IMR-90 (cell line): ENCODE measurements around the gene ATF4. TPM values are rescaled to one million over a fixed set of nuclear protein-coding genes. Genes with fewer than 3 reads are reported as not detected.
A peak's percentile ranks its signal among the peaks of the same experiment; 100 is the strongest.

Experiments
- ATAC-seq: fragments of 200-7000 bp; cut with Tn5 transposase; 2 replicates; pipeline ENCODE4 v1.9.1; 2020; ENCODE audit warnings: low read depth, mild to moderate bottlenecking, moderate library complexity
- BruUV-seq: library from RNA; stranded (reverse); fragments of 400-500 nt; replicated peaks from 2 replicates; lab custom pipeline; 2021; lab: Mats Ljungman, UMichigan
- CTCF ChIA-PET: fragments of 300-600 bp; formaldehyde crosslinking; extraction: SDS; loops from one replicate; lab custom pipeline; 2021; ENCODE audit warnings: antibody characterized with exemption; lab: Yijun Ruan, JAX
- POLR2A ChIA-PET: fragments of 300-600 bp; sonication (Branson Sonifier 250); formaldehyde crosslinking; loops from one replicate; lab custom pipeline; 2022; ENCODE audit warnings: antibody characterized with exemption; ENCODE audit not compliant: unreplicated experiment; lab: Charles Lee
- DNase-seq: peaks from one replicate; pipeline ENCODE4 v3.0.0; 2013
- H2AFZ ChIP-seq: replicated peaks from 2 replicates; pipeline ENCODE3; 2013; ENCODE audit warnings: low read length, mild to moderate bottlenecking; ENCODE audit not compliant: poor library complexity
- H2AK5ac ChIP-seq: 2 replicates; pipeline ENCODE4 v1.6.1; 2013; ENCODE audit warnings: low read depth, low read length, inconsistent platforms
- H2AK9ac ChIP-seq: replicated peaks from 2 replicates; pipeline ENCODE3; 2013; ENCODE audit warnings: mild to moderate bottlenecking, low read depth, low read length, moderate library complexity; ENCODE audit not compliant: poor library complexity
- H2BK120ac ChIP-seq: 2 replicates; pipeline ENCODE4 v1.6.1; 2013; ENCODE audit warnings: low read depth, low read length, inconsistent platforms
- H2BK15ac ChIP-seq: 3 replicates; pipeline ENCODE4 v1.6.1; 2013; ENCODE audit warnings: low read depth, low read length, inconsistent platforms
- H2BK20ac ChIP-seq: 2 replicates; pipeline ENCODE4 v1.6.1; 2013; ENCODE audit warnings: low read depth, mild to moderate bottlenecking, inconsistent platforms, low read length, moderate library complexity
- H2BK5ac ChIP-seq: 2 replicates; pipeline ENCODE4 v1.6.1; 2013; ENCODE audit warnings: mild to moderate bottlenecking, low read depth, low read length, inconsistent platforms; ENCODE audit not compliant: poor library complexity, severe bottlenecking
- H3K14ac ChIP-seq: replicated peaks from 2 replicates; pipeline ENCODE4 v1.6.1; 2013; ENCODE audit warnings: low read depth, low read length, inconsistent platforms
- H3K18ac ChIP-seq: 2 replicates; pipeline ENCODE4 v1.6.1; 2013; ENCODE audit warnings: low read depth, low read length, control low read depth
- H3K23ac ChIP-seq: 2 replicates; pipeline ENCODE4 v1.6.1; 2013; ENCODE audit warnings: low read depth, low read length, inconsistent platforms
- H3K27ac ChIP-seq: 2 replicates; pipeline ENCODE4 v1.5.1; 2013; ENCODE audit warnings: mild to moderate bottlenecking, control low read depth, low read length; ENCODE audit not compliant: insufficient read depth
- H3K27me3 ChIP-seq: 2 replicates; pipeline ENCODE4 v1.6.1; 2013; ENCODE audit warnings: low read length; ENCODE audit not compliant: control insufficient read depth, insufficient read depth
- H3K36me3 ChIP-seq: 2 replicates; pipeline ENCODE4 v1.6.1; 2013; ENCODE audit warnings: low read length, mixed read lengths; ENCODE audit not compliant: control insufficient read depth, insufficient read depth
- H3K4ac ChIP-seq: 2 replicates; pipeline ENCODE4 v1.6.1; 2013; ENCODE audit warnings: low read depth, low read length, inconsistent platforms
- H3K4me1 ChIP-seq: 2 replicates; pipeline ENCODE4 v1.6.1; 2013; ENCODE audit warnings: low read length, mixed read lengths; ENCODE audit not compliant: control insufficient read depth, insufficient read depth
- H3K4me2 ChIP-seq: 2 replicates; pipeline ENCODE4 v1.6.1; 2013; ENCODE audit warnings: low read depth, mild to moderate bottlenecking, control low read depth, low read length, moderate library complexity
- H3K4me3 ChIP-seq: 2 replicates; pipeline ENCODE4 v1.5.1; 2013; ENCODE audit warnings: low read depth, mild to moderate bottlenecking, control low read depth, low read length, moderate library complexity; ENCODE audit not compliant: insufficient read depth
- H3K56ac ChIP-seq: 2 replicates; pipeline ENCODE4 v1.6.1; 2013; ENCODE audit warnings: low read length, inconsistent platforms; ENCODE audit not compliant: insufficient read depth; ENCODE audit errors: extremely low read depth
- H3K79me1 ChIP-seq, 2 experiments: 2 replicates each; pipeline ENCODE4 v1.6.1; 2013; ENCODE audit warnings: low read length in 2 of 2, inconsistent platforms in 1 of 2, low read depth in 1 of 2
- H3K9ac ChIP-seq: 2 replicates; pipeline ENCODE4 v1.6.1; 2013; ENCODE audit warnings: low read depth, low read length, control low read depth
- H3K9me1 ChIP-seq: 2 replicates; pipeline ENCODE4 v1.6.1; 2013; ENCODE audit warnings: low read length, inconsistent platforms; ENCODE audit not compliant: insufficient read depth
- H3K9me3 ChIP-seq: 2 replicates; pipeline ENCODE4 v1.6.1; 2013; ENCODE audit warnings: low read length; ENCODE audit not compliant: control insufficient read depth, insufficient read depth
- H4K20me1 ChIP-seq: 2 replicates; pipeline ENCODE4 v1.6.1; 2013; ENCODE audit warnings: low read length, inconsistent platforms; ENCODE audit not compliant: insufficient read depth
- H4K5ac ChIP-seq: 2 replicates; pipeline ENCODE4 v1.6.1; 2013; ENCODE audit warnings: mild to moderate bottlenecking, low read depth, low read length, control low read depth
- H4K8ac ChIP-seq, 2 experiments: 2 replicates each; pipeline ENCODE4 v1.6.1; 2013; ENCODE audit warnings: low read depth in 2 of 2, low read length in 2 of 2, control low read depth in 1 of 2, inconsistent platforms in 1 of 2
- H4K91ac ChIP-seq: 2 replicates; pipeline ENCODE4 v1.6.1; 2013; ENCODE audit warnings: low read depth, low read length, inconsistent platforms; ENCODE audit not compliant: insufficient read depth
- BHLHE40 ChIP-seq: fragments of 150-350 bp; IDR thresholded peaks from 2 replicates; pipeline ENCODE4 v1.6.1; 2016; ENCODE audit warnings: mild to moderate bottlenecking, low read depth, low read length
- CHD1 ChIP-seq: IDR thresholded peaks from 2 replicates; pipeline ENCODE4 v1.6.1; 2012; ENCODE audit warnings: low read depth, low read length, improper control_type of control experiment
- CTCF ChIP-seq: conservative IDR thresholded peaks from 2 replicates; pipeline ENCODE4 v1.5.1; 2012; ENCODE audit warnings: mild to moderate bottlenecking, low read depth, low read length, improper control_type of control experiment
- ELK1 ChIP-seq: fragments of 150-350 bp; IDR thresholded peaks from 2 replicates; pipeline ENCODE4 v1.6.1; 2016; ENCODE audit warnings: low read depth, mild to moderate bottlenecking, low read length, moderate library complexity, borderline replicate concordance
- FOS ChIP-seq: fragments of 150-350 bp; IDR thresholded peaks from 2 replicates; pipeline ENCODE4 v1.6.1; 2016; ENCODE audit warnings: low read depth, low read length
- MAFK ChIP-seq: IDR thresholded peaks from 2 replicates; pipeline ENCODE4 v1.6.1; 2012; ENCODE audit warnings: low read depth, low read length, improper control_type of control experiment
- MAZ ChIP-seq: IDR thresholded peaks from 2 replicates; pipeline ENCODE4 v1.6.1; 2012; ENCODE audit warnings: low read depth, mild to moderate bottlenecking, low read length, improper control_type of control experiment, moderate library complexity, borderline replicate concordance
- MXI1 ChIP-seq: IDR thresholded peaks from 2 replicates; pipeline ENCODE4 v1.6.1; 2012; ENCODE audit warnings: low read depth, mild to moderate bottlenecking, low read length, moderate library complexity, borderline replicate concordance
- POLR2A ChIP-seq: IDR thresholded peaks from 2 replicates; pipeline ENCODE4 v1.6.1; 2012; ENCODE audit warnings: mild to moderate bottlenecking, low read depth, low read length
- RAD21 ChIP-seq: IDR thresholded peaks from 2 replicates; pipeline ENCODE4 v1.6.1; 2012; ENCODE audit warnings: low read length, improper control_type of control experiment
- RCOR1 ChIP-seq: IDR thresholded peaks from 2 replicates; pipeline ENCODE4 v1.6.1; 2012; ENCODE audit warnings: mild to moderate bottlenecking, low read length, improper control_type of control experiment; ENCODE audit not compliant: insufficient replicate concordance
- RFX5 ChIP-seq: IDR thresholded peaks from 2 replicates; pipeline ENCODE4 v1.8.0; 2012; ENCODE audit warnings: low read depth, mild to moderate bottlenecking, low read length, moderate library complexity
- SMC3 ChIP-seq: fragments of 150-350 bp; IDR thresholded peaks from 2 replicates; pipeline ENCODE4 v1.6.1; 2016; ENCODE audit warnings: low read depth, mild to moderate bottlenecking, antibody characterized with exemption, low read length, moderate library complexity
- USF2 ChIP-seq: fragments of 150-350 bp; IDR thresholded peaks from 2 replicates; pipeline ENCODE4 v1.6.1; 2017; ENCODE audit warnings: mild to moderate bottlenecking, antibody characterized with exemption, low read length, low read depth
- WGBS, 2 experiments: methylation state at CpG; one replicate each; pipeline versions ENCODE4 v1.1.5 to v1.1.7; 2013; ENCODE audit warnings: missing lambda C conversion rate in 2 of 2; ENCODE audit not compliant: insufficient read length in 1 of 2; ENCODE audit errors: extremely low coverage in 2 of 2; 5-methylcytosine and 5-hydroxymethylcytosine counted together
- dilution Hi-C: fragments of 300-500 bp; cut with HindIII; formaldehyde crosslinking; loops from one replicate; pipeline ENCODE4 v1.14.3; 2018; ENCODE audit warnings: low sequenced_read_pairs; ENCODE audit not compliant: unreplicated experiment
- in situ Hi-C: fragments of 300-500 bp; cut with MboI; formaldehyde crosslinking; loops from 3 replicates; pipeline ENCODE4 v1.14.3; 2019; ENCODE audit warnings: low sequenced_read_pairs, inconsistent platforms, mixed read lengths
- intact Hi-C: fragments of 100-400 bp; cut with micrococcal nuclease; formaldehyde crosslinking; loops from 2 replicates; pipeline ENCODE4 v1.10.0; 2022
- polyA plus RNA-seq, 3 experiments: library from polyadenylated mRNA; depleted of rRNA; stranded (reverse); fragments of >200 nt; gene quantifications; 2 replicates each; pipeline ENCODE4 v1.2.3, GENCODE V29; 2012; ENCODE audit warnings: low replicate concordance in 1 of 3
- total RNA-seq: library from RNA; depleted of rRNA; stranded (reverse); fragments of >200 nt; gene quantifications from 2 replicates; pipeline ENCODE4 v1.2.3, GENCODE V29; 2012

ATF4 gene
- total and polyA plus RNA-seq, 2 of the 4 experiments (the other 2 are of a cell fraction): 148 to 662 TPM

- H3K9ac ChIP-seq: peak overlapping the region; percentile 21; the same call in 1 of the 2 replicates
- TF ChIP-seq CHD1: no peak
- TF ChIP-seq RAD21: no peak
- TF ChIP-seq CTCF: no peak
- no peak for TF ChIP-seq MAZ
- no peak for TF ChIP-seq MXI1
- no peak for TF ChIP-seq MAFK
- no peak for TF ChIP-seq BHLHE40
- TF ChIP-seq POLR2A: no peak
- TF ChIP-seq SMC3: no peak
- no peak for TF ChIP-seq FOS
- TF ChIP-seq RCOR1: no peak
- TF ChIP-seq RFX5: no peak
- TF ChIP-seq ELK1: no peak
- no peak for TF ChIP-seq USF2
Observed at GRCh38 chr22:39474351-39475111, 45.8 kb upstream of the ATF4 start.

More at GRCh38 chr22:39474351-39475111, 45.8 kb upstream of the ATF4 start:
- peaks cover 40% of the 10 kb centered on the region for H3K4me1 ChIP-seq
- no peaks in the 10 kb centered on the region for H3K79me1 ChIP-seq
- H3K36me3 ChIP-seq: no peaks in the 10 kb centered on the region
- peak overlapping the region; percentile 75 for H2BK20ac ChIP-seq
- H4K91ac ChIP-seq: peak overlapping the region; percentile 69
- H4K20me1 ChIP-seq: no peaks in the 10 kb centered on the region
- H3K27ac ChIP-seq: peak overlapping the region; percentile 71
- no peaks in the 10 kb centered on the region for H3K27me3 ChIP-seq
- peak; percentile 18 for DNase-seq
- intact Hi-C loops: loop anchor here (1.0 kb wide), 1 partner anchor 20 kb away; no protein-coding TSS in a partner anchor
- ATAC-seq: peak; percentile 74
- no peak overlapping the region for H3K56ac ChIP-seq
- H3K4me2 ChIP-seq: no peak overlapping the region; the same call in 1 of the 2 replicates
- H3K4ac ChIP-seq: peak overlapping the region; percentile 73
- no peak overlapping the region; the same call in 2 of the 3 replicates for H2BK15ac ChIP-seq
- H2AK5ac ChIP-seq: peak overlapping the region; percentile 55; the same call in 1 of the 2 replicates
- no peaks in the 10 kb centered on the region for H3K9me3 ChIP-seq
- dilution Hi-C loops: no loop called here
- H3K18ac ChIP-seq: peak overlapping the region; percentile 7; the same call in 1 of the 2 replicates
- peak overlapping the region; percentile 67 for H3K14ac ChIP-seq
- H3K23ac ChIP-seq: no peak overlapping the region
- ChIA-PET POLR2A (interaction anchor here (0.6 to 1.3 kb wide), 3 partner anchors 27 to 1206 kb away, joined by 4 to 23 read pairs (median 11); partner anchors contain the start of gene MIEF1), CTCF (interaction anchor here (0.5 kb wide), 1 partner anchor 17 kb away, joined by 3 read pairs; no protein-coding TSS in a partner anchor)
- H4K5ac ChIP-seq: peak overlapping the region; percentile 46
- H2AFZ ChIP-seq: peak overlapping the region; percentile 60
- H2BK120ac ChIP-seq: peak overlapping the region; percentile 70
- H3K4me3 ChIP-seq: no peak overlapping the region
- peak overlapping the region; percentile 68 for H2BK5ac ChIP-seq
- H3K9me1 ChIP-seq: peaks cover 26% of the 10 kb centered on the region
- 60% methylated on average over 1 of the region's 11 CpGs; no CpG with 5 or more reads in 1 of the 2 experiments for WGBS, 2 experiments
- H2AK9ac ChIP-seq: peak overlapping the region; percentile 79
- BruUV-seq: no TSS peak
- in situ Hi-C loops: no loop called here
- peak overlapping the region; percentile 39 to 71; a peak in 3 of 4 replicates for H4K8ac ChIP-seq
